Measurements from ENCODE around the gene CTBP2.

The CTBP2 gene

DNA sequence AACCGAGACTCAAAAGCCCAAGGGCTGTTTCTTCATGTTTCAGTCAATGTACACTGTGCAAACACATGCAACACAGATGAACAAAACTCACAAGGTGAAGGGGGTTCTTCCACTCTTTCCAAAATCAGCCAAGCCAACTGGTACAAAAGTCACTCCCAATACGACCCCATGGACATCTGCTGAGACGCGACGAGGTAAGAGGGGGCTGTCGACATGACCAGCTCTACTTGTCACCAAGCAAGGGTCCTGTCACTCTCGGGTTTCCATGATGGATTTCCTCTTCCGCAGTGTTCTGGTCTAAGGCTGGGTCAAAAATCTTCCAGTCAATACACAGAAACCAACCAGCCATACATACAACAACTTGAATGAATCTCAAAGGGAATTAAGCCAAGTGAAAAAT is 37.8 kb downstream of the CTBP2 start:
- TF ChIP-seq, protein P1, sequence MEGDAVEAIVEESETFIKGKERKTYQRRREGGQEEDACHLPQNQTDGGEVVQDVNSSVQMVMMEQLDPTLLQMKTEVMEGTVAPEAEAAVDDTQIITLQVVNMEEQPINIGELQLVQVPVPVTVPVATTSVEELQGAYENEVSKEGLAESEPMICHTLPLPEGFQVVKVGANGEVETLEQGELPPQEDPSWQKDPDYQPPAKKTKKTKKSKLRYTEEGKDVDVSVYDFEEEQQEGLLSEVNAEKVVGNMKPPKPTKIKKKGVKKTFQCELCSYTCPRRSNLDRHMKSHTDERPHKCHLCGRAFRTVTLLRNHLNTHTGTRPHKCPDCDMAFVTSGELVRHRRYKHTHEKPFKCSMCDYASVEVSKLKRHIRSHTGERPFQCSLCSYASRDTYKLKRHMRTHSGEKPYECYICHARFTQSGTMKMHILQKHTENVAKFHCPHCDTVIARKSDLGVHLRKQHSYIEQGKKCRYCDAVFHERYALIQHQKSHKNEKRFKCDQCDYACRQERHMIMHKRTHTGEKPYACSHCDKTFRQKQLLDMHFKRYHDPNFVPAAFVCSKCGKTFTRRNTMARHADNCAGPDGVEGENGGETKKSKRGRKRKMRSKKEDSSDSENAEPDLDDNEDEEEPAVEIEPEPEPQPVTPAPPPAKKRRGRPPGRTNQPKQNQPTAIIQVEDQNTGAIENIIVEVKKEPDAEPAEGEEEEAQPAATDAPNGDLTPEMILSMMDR (IDR thresholded peaks at IDR 0.05; ENCODE audit: insufficient read depth, low read length, poor library complexity, severe bottlenecking), result no peak
- no peaks in the 10 kb centered on the region for H3K36me3 ChIP-seq (ENCODE audit: control insufficient read depth, insufficient read depth, low read length)
- no peaks in the 10 kb centered on the region; the same call in none of the 2 replicates for H3K27me3 ChIP-seq (replicated peaks; ENCODE audit: control insufficient read depth, insufficient read depth, low read length)
- no peak for DNase-seq (ENCODE audit: extremely low read depth, insufficient read length)
- no peak overlapping the region for H3K4me3 ChIP-seq (replicated peaks; ENCODE audit: low read depth, low read length)

DNA sequence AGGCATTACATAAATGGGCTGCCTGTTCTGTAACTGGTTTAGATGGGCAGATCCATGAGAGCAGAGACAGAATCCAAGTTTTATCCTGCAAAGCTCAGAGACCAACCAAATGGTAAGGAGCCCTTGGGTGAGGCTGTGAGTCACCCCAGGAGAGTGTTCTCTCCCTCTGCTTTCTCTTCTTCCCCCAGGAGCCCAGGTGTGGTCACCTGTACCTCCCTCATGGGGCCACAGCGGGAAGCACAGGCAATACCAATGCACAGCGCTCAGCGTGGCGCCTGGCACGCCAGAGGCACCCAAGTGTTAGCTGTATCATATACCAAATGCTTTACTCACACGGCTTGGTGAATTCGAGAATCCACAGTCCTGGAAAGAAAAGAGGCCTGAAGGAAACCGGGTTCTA is 39.4 kb downstream of the CTBP2 start:
- Histone ChIP-seq H3K36me3 (ENCODE audit: control insufficient read depth, insufficient read depth, low read length) (no peaks in the 10 kb centered on the region), H3K27me3 (replicated peaks; ENCODE audit: control insufficient read depth, insufficient read depth, low read length) (peaks cover 2% of the 10 kb centered on the region), H3K4me3 (replicated peaks; ENCODE audit: low read depth, low read length) (no peak overlapping the region)
- DNase-seq (ENCODE audit: extremely low read depth, insufficient read length), result no peak
- TF ChIP-seq, protein P1 (IDR thresholded peaks at IDR 0.05; ENCODE audit: insufficient read depth, low read length, poor library complexity, severe bottlenecking), result no peak

DNA sequence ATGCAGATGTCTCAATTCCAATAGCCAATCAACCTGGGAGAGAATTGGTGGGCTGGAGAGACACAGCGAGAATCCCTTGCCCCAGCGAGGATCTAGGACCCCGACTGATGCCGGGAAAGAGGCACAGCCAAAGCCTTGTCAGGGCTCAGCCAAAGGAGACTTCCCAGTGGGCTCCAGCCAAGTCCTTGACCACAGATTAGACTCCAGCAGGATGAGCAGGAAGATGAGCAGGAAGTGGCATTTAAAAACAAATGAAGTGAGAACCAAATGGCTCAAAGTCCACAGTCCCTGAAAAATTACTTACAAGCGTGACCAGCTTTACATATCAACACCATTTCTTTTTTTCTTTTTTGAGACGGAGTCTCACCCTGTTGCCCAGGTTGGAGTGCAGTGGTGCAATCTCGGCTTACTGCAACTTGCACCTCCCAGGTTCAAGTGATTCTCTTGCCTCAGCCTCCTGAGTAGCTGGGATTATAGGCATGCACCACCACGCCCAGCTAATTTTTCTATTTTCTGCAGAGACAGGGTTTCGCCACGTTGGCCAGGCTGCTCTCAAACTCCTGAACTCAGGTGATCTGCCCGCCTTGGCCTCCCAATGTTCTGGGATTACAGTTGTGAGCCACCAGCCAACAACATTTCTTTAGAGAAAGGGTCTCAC is 40.2 kb downstream of the CTBP2 start:
- no peak for DNase-seq (ENCODE audit: extremely low read depth, insufficient read length)
- peaks cover 2% of the 10 kb centered on the region for H3K27me3 ChIP-seq (replicated peaks; ENCODE audit: control insufficient read depth, insufficient read depth, low read length)
- TF ChIP-seq, protein P1 (IDR thresholded peaks at IDR 0.05; ENCODE audit: insufficient read depth, low read length, poor library complexity, severe bottlenecking), result no peak
- no peak overlapping the region for H3K4me3 ChIP-seq (replicated peaks; ENCODE audit: low read depth, low read length)
- H3K36me3 ChIP-seq (ENCODE audit: control insufficient read depth, insufficient read depth, low read length), result no peaks in the 10 kb centered on the region

DNA sequence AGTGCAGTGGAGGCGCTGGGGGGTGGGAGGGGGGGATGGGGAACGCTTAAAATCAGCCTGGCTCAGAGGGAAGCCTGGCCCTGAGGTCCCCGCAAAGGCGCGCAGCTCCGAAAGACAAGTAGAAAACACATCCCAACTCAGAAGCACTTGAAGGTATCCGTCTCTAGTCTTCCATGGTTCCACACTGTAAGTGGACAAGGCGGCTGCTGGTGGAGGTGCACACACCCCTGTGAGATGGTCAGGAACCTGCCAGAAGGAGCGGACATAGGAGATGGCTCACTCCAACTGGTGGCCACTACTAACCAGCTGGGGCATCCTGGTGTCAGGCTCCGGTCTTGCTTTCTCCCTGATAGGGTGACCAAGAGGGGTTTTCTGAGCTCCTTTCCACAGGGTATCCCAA is 41.7 kb downstream of the CTBP2 start:
- H3K36me3 ChIP-seq (ENCODE audit: control insufficient read depth, insufficient read depth, low read length), result no peaks in the 10 kb centered on the region
- H3K27me3 ChIP-seq (replicated peaks; ENCODE audit: control insufficient read depth, insufficient read depth, low read length), result peaks cover 2% of the 10 kb centered on the region
- TF ChIP-seq, protein P1 (IDR thresholded peaks at IDR 0.05; ENCODE audit: insufficient read depth, low read length, poor library complexity, severe bottlenecking), result no peak
- no peak overlapping the region for H3K4me3 ChIP-seq (replicated peaks; ENCODE audit: low read depth, low read length)
- no peak for DNase-seq (ENCODE audit: extremely low read depth, insufficient read length)

DNA sequence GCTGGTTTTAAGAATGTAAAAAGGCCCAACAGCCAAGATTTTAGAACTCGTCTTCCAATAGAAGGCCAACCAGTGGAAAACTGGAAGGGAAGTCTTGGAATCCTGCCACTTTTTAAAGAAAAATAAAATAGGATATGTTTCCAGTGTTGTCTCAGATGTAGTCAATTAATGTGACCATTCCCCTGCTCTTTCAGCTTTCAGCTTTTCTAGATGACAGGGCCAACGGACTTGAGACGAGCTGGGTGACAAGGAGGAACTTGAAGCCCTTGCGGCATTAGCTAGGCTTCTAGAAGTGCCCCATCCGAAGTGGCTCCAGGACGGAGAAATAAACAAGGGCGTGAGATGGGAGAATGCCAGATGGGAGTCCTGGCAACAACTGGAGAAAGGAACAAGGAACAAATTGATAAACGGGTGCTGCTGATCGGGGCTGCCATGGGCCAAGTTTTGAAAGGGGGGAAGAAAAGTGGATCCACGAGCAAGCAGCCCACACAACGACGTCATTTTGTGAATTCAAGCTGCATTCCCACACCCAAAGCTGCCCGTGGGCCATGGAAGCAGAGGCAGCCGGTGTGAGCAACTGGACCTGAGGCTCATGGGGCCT is 42.3 kb downstream of the CTBP2 start:
- no peak for DNase-seq (ENCODE audit: extremely low read depth, insufficient read length)
- Histone ChIP-seq H3K4me3 (replicated peaks; ENCODE audit: low read depth, low read length) (no peak overlapping the region), H3K27me3 (replicated peaks; ENCODE audit: control insufficient read depth, insufficient read depth, low read length) (peaks cover 2% of the 10 kb centered on the region), H3K36me3 (ENCODE audit: control insufficient read depth, insufficient read depth, low read length) (no peaks in the 10 kb centered on the region)
- TF ChIP-seq, protein P1 (IDR thresholded peaks at IDR 0.05; ENCODE audit: insufficient read depth, low read length, poor library complexity, severe bottlenecking), result no peak

All from GM06990 (cell line).